Activated CD4-positive, alpha-beta T cell treated with anti-CD3 and anti-CD28 coated beads for 4 hours (primary cell): ENCODE measurements around the gene MIDN.

Experiments
- DNase-seq, 2 donors: peaks; one replicate each; pipeline ENCODE4 v3.0.0-alpha.2; 2020

The MIDN gene

GRCh38 chr19:1247748-1248138 lies 640 bp upstream of the MIDN start:
- no peak for DNase-seq

- peak; percentile 83 to 87 for DNase-seq
Observed at GRCh38 chr19:1248786-1249297, 459 bp downstream of the MIDN start.

DNA sequence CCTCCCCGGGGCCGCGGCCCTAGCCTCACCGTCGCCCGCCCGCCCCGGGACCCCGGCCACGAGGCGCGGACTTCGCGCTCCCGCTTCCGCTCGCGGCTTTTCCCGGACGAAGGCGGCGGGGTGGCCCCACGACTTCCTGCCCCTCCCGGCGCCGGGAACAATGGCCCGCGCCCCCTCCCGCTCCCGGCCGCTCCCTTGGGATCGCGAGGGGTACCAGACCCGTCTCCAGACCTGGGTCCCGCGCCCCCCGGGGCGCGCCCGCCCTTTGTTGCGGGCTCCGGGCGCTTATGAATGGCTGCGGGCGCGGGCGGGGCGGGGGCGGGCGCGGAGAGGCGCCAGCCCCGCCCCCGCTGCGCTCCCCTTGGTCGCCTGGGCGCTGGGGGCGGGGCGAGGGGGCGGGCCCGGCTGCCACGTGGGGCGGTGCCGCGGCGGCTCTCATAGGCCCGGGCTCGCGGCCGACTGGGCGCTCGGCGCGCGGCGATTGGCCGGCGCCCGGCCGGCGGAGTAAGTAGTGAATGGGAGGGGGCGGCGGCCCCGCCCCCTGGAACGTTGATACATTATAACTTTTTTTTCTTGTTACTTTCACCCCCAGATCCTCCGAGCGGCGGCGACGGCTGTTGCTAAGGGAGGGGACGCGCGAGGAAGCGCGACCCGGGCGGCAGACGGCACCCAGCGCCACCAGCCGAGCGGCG lies 1.1 kb downstream of the MIDN start:
- peak; percentile 92 to 94 for DNase-seq

DNA sequence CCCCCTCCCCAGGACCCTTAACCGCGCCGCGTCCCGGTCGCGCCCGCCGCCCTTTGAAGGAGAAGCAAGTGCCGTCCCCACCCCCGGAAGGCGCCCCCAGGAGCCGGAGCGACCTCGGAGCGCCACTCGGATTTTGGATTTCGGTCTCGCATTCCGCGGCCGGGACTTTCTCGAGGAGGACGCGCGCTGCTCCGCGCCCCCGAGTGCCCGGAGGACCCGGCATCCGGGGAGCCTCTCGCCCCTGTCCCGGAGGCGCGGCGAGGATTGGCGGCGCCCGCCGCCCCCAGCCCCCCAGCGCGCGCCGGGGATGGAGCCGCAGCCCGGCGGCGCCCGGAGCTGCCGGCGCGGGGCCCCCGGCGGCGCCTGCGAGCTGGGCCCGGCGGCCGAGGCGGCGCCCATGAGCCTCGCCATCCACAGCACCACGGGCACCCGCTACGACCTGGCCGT lies 1.6 kb downstream of the MIDN start:
- no peak for DNase-seq

GRCh38 chr19:1250437-1251260 lies 2.3 kb downstream of the MIDN start:
- peak; percentile 51 to 64 for DNase-seq

DNA sequence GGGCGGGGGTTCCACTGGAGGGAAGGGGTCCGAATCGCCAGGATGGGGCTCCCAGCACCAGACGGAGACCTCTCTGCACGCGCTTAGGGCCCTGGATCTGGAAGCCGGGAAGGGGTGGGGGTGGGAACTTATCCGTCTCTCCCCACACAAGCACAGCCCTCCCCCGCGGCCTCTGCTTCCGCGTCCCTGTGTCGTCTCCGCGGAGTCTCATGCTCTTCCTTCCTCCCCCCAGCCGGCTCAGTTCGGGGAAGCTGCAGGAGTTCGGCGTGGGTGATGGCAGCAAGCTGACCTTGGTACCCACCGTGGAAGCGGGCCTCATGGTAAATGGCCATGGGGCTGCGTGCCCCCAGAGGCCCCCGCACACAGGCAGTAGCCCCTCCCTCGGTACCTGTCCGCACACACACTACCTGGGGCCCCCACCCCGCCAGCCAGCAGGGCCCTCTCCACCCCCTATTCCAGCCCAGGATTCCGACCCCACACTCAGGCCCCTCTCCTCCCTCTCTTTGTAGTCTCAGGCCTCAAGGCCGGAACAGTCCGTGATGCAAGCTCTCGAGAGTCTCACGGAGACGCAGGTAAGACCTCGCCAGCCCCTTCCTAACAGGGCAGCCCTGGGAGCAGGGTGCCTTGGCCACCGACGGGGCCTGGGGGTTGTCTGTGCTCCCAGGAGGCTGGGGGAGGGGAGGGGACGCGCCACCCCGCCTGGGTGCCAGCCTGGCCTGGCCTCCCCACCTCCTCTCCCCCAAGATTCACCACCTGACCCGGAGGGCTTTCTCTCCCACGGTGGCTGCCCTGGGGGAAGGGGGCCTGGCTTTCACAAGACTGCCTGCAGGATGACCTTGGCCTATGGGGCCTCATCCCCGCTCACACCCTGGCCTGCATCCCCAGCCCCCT lies 3.2 kb downstream of the MIDN start:
- peak; percentile 67 to 75 for DNase-seq

DNA sequence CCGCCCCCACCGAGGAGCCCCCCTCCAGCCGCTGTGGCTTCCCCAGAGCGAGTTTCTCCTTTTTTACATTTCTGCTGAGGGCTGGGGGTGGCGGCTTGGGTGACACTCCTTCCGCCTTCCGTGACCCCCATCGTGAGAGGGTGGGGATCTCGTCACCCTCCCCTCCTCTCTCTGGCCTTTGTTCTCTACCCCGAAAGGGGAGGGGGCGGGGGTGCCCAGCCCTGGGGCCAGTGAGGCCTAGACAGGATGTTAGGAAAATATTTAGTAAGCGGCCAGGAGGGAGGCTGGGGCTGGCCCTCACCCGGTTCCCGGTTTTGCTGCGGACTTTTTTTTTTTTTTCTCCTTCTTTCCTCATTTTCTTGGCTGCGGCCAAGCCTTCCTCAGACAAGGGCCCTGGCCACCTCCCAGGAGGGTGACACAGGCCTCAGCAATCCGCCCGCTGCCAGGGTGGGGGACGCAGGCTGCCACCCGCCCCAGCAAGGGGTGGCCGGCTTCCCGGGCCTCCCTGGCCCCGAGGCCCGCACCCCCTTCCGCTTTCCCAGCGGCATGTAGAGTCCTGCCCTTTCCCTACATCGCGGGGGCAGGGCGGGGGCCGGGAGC lies 3.9 kb downstream of the MIDN start:
- peak; percentile 51 to 63 for DNase-seq

DNA sequence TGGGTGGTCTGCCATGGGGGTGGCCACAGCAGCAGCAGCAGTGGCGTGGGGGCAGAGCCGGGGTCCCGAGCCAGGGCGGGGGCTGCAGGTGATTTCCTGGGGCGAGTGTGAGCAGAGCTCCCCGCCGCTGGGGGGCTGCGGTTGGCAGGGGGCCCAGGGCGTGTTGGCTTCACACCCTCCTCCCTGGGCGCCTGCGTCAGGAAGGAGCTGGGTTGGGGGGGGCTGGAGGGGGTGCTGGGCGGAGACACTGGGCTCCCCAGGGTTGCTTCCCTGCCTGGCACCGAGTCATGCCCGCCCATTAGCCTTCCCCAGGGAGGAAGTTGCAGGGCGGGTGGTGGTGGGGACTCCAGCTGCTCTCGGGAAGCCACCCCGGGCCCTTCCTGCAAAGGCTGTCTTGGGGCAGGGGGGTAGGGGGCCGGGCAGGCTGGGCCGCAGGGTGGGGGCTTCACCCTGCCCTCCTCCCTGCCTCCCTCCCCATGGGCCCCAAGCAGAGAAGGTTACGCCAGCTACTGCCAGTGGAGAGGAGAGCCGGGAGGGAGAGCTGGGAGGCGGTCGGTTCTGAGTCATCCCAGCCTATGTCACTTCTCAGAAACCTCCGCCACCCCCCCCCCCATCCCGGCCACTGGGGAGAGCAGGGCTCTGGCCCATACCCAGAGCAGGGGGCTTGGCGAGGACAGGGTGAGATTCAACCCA lies 4.6 kb downstream of the MIDN start:
- DNase-seq: peak; percentile 61 to 74

- no peak for DNase-seq
Observed at GRCh38 chr19:1253514-1254080, 5.2 kb downstream of the MIDN start.

GRCh38 chr19:1254081-1254527 lies 5.7 kb downstream of the MIDN start:
- no peak for DNase-seq

DNA sequence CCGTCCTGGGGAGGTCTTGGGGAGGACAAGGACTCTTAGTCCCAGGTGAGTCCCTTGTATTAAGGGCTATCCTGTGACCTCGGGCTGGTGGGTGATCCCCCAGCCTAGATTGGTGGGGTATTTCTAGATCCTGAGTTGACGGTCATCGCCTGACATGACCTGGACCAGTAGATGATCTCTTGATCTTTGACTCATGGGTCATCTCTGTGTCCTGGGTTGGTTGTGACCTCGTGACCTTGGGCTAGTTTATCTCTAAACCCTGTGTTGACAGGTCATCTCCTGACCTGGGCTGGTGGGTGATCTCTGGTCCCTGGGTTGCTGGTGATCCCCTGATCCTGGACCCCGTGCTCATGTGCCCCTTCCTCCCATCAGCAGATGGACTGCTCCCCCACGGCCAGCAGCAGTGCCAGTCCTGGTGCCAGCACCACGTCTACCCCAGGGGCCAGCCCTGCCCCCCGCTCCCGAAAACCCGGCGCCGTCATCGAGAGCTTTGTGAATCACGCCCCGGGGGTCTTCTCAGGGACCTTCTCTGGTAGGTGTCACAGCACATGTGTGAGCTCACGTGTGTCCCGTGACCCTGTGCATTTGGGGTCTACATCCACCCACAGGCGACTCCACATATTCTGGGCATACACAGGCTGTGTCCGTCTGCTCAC lies 6.3 kb downstream of the MIDN start:
- DNase-seq: no peak

DNA sequence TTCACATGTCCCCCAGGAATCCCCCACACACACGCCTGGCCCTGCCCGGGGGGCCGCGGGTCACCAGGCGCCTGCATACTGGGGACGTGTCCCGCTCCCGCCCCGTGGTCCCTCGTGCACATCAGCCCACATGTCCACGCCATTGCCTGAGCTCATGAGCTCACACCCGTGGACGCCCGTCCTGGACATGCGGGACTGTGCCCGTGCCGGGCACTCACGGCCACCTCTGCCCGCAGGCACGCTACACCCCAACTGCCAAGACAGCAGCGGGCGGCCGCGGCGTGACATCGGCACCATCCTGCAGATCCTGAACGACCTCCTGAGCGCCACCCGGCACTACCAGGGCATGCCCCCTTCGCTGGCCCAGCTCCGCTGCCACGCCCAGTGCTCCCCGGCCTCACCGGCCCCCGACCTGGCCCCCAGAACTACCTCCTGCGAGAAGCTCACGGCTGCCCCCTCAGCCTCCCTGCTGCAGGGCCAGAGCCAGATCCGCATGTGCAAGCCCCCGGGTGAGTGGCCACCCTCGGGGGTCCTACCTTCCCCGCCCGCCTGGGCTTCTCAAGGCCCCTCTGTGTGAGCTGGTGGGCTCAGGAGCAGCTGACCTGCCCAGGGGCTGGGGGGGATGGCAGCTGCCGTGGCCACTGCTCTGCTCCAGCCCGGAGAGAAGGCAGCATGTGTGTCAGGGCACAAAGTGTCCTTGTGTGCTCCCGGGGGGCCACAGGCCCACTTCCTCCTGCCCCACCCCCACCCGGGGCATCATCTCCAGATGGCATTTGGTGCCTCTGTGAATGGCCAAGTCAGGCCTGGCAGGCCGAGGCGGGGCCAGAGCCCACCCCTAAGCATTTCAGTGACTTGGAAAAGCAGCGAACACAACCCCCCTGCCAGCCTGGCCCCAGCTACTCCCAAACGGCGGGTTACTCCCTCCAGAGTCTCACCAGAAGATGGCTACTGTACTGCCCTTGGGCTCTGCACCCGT lies 7.1 kb downstream of the MIDN start:
- DNase-seq: no peak

- no peak for DNase-seq
Observed at GRCh38 chr19:1256646-1257474, 8.5 kb downstream of the MIDN start.

GRCh38 chr19:1257475-1258162 lies 9.2 kb downstream of the MIDN start:
- DNase-seq: no peak

DNA sequence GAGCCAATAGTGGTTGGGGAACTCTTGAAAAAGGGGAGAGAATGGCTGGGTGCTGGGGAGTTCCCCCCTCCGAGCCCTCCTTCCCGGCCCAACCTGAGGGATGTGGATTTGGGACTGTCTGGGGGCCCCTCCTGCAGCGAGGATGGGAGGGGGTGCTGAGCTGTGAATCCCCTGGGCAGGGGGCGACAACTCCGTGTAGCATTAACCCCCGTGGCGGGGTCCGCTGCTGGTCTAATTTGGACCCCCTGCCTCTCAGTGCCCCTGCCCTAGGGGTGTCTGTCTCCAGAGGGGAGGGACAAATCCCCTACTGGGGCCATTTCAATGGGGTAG lies 9.7 kb downstream of the MIDN start:
- DNase-seq: no peak

DNA sequence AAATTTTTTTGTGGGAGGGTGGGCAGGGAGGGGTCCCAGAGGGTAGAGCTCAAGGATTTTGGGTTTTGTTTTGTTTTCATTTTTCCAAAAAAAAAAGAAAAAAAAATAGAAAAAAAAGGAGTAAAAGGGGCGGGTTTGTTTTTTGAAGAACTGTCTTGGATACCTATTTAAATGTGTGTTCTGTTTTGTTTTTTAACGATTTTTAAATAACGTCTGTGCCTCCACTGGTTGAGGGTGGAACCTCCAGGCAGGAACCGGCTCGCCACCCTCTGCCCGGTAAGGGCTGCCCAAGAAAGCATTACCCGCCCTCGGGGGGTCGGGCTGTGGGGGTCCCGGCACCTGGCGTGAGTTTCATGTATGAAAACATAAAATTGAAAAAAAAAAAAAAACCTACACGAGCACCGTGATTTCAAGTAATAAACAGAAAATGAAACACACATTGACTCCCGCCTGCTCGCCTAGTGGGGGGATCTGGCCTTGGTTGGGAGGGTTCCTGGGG lies 10.4 kb downstream of the MIDN start:
- no peak for DNase-seq

- peak; percentile 52 to 68 for DNase-seq
Observed at GRCh38 chr19:1259206-1259875, 11.0 kb downstream of the MIDN start.
